Superior temporal gyrus (tissue), 1 donor: Measurements from ENCODE around the gene ACP2.
"Not testable (repeated sequence)": the region's sequence is repeated elsewhere in the genome, so short reads cannot be mapped to it uniquely, and the experiment has no call there.

Experiments
- DNase-seq: peaks from one replicate; pipeline ENCODE4 v3.0.0-alpha.2; 2016; ENCODE audit errors: extremely low spot score

ACP2 gene

GRCh38 chr11:47243454-47243853, 5.2 kb downstream of the ACP2 start:
- DNase-seq, result no peak

- DNase-seq, result no peak
Measured at GRCh38 chr11:47242596-47243192, 5.9 kb downstream of the ACP2 start.

- DNase-seq, result no peak
Measured at GRCh38 chr11:47241841-47242301, 6.7 kb downstream of the ACP2 start.

GRCh38 chr11:47239852-47240251, 8.8 kb downstream of the ACP2 start:
- DNase-seq, result no peak

- no peak for DNase-seq
Measured at GRCh38 chr11:47236482-47236881, 12.1 kb downstream of the ACP2 start.

- DNase-seq, result no peak
Measured at GRCh38 chr11:47235163-47235562, 13.5 kb downstream of the ACP2 start.

- DNase-seq, result no peak
Measured at GRCh38 chr11:47234669-47235100, 13.9 kb downstream of the ACP2 start.

- peak; percentile 34 for DNase-seq
Measured at GRCh38 chr11:47233989-47234668, 14.5 kb downstream of the ACP2 start.

- no peak for DNase-seq
Measured at GRCh38 chr11:47233051-47233450, 15.6 kb downstream of the ACP2 start.

- no peak for DNase-seq
Measured at GRCh38 chr11:47229161-47229560, 19.5 kb downstream of the ACP2 start.

GRCh38 chr11:47225552-47226400, 22.8 kb downstream of the ACP2 start:
- no peak for DNase-seq

- no peak for DNase-seq
Measured at GRCh38 chr11:47222696-47223095, 25.9 kb downstream of the ACP2 start.

- DNase-seq, result no peak
Measured at GRCh38 chr11:47220401-47220821, 28.2 kb downstream of the ACP2 start.

GRCh38 chr11:47216121-47216798, 32.4 kb downstream of the ACP2 start:
- DNase-seq, result peak; percentile 36

- no peak for DNase-seq
Measured at GRCh38 chr11:47215366-47215910, 33.2 kb downstream of the ACP2 start.

GRCh38 chr11:47213950-47214565, 34.6 kb downstream of the ACP2 start:
- peak; percentile 98 for DNase-seq

- no peak for DNase-seq
Measured at GRCh38 chr11:47212938-47213337, 35.7 kb downstream of the ACP2 start.

- no peak for DNase-seq
Measured at GRCh38 chr11:47208628-47209027, 40.0 kb downstream of the ACP2 start.

- DNase-seq, result not testable (repeated sequence)
Measured at GRCh38 chr11:47208008-47208552, 40.5 kb downstream of the ACP2 start.

GRCh38 chr11:47207459-47207858, 41.2 kb downstream of the ACP2 start:
- no peak for DNase-seq

- DNase-seq, result not testable (repeated sequence)
Measured at GRCh38 chr11:47206577-47206976, 42.0 kb downstream of the ACP2 start.
